ENCODE measurements around the gene RHOF. TPM values are rescaled to one million over a fixed set of nuclear protein-coding genes. Genes with fewer than 3 reads are reported as not detected.

RHOF gene
- total and polyA plus RNA-seq, 2 of the 13 experiments (the other 11 are each of a cell fraction or from before 2014, with no cell fraction given), result 14.6 to 32.2 TPM

GRCh38 chr12:121786440-121786825, 7.1 kb downstream of the RHOF start (continued):
- TF ChIP-seq CBX2 (IDR thresholded peaks at IDR 0.05; ENCODE audit: low read depth, low read length) (no peak), CBX2 (CRISPR knock-in tag; IDR thresholded peaks at IDR 0.05; ENCODE audit: low read depth) (no peak)

- FAIRE-seq (no peak), ATAC-seq (no peak), DNase-seq (ENCODE audit: low spot score) (no peak)
- Histone ChIP-seq H3K4me2 (ENCODE audit: low read depth, low read length) (no peak overlapping the region), H3K4me3 (replicated peaks in 1 of 3; ENCODE audit: insufficient read depth in 1 of 3, low read depth in 2 of 3, low read length in 3 of 3) (no peak overlapping the region), H3K9ac (ENCODE audit: insufficient read depth, low read depth, low read length) (no peak overlapping the region), H3K79me2 (ENCODE audit: insufficient read depth, low read length) (peaks cover 15% of the 10 kb centered on the region), H3K27me3 (ENCODE audit: control insufficient read depth in 1 of 2, insufficient read depth in 2 of 2, low read length in 2 of 2) (no peaks in the 10 kb centered on the region; a peak in 1 of 5 replicates), H3K4me1 (ENCODE audit: insufficient read depth, low read length) (peaks cover 66% of the 10 kb centered on the region), H2AFZ (ENCODE audit: low read length) (no peak overlapping the region), H3K36me3 (replicated peaks in 1 of 2; ENCODE audit: control insufficient read depth in 1 of 2, insufficient read depth in 2 of 2, low read length in 2 of 2) (peaks cover 0 to 10% of the 10 kb centered on the region in 2 experiments; a peak in 3 of 5 replicates), H3K9me3 (ENCODE audit: low read length) (no peaks in the 10 kb centered on the region), H4K20me1 (ENCODE audit: insufficient read depth, low read length) (peaks cover 4% of the 10 kb centered on the region; the same call in 1 of the 2 replicates), H3K27ac (ENCODE audit: extremely low read length, insufficient read depth, low read length) (no peak overlapping the region)
- POLR2A ChIA-PET, result interaction anchor here (1.0 kb wide), 1 partner anchor 9 kb away, joined by 3 read pairs; the partner anchor contains the start of gene RHOF
- 72% methylated on average over 6 of the region's 6 CpGs for WGBS (ENCODE audit: low lambda C conversion rate)
- CTCF ChIA-PET (ENCODE audit: low intra/inter-chr PET ratio, low total read pairs), result no interaction called here
- intact Hi-C loops (cut with micrococcal nuclease; ENCODE audit: unreplicated experiment), result no loop called here
- TF ChIP-seq ELF1 (CRISPR knock-in tag; IDR thresholded peaks at IDR 0.05) (no peak), ZNF891 (CRISPR knock-in tag; IDR thresholded peaks at IDR 0.05) (no peak), RBAK (CRISPR knock-in tag; IDR thresholded peaks at IDR 0.05) (no peak), AKNA (CRISPR knock-in tag; IDR thresholded peaks at IDR 0.05; ENCODE audit: borderline replicate concordance) (no peak), HNRNPL (IDR thresholded peaks at IDR 0.05; ENCODE audit: low read depth, low read length) (no peak), ZNF841 (CRISPR knock-in tag; IDR thresholded peaks at IDR 0.05; ENCODE audit: borderline replicate concordance) (no peak), ZNF441 (CRISPR knock-in tag; IDR thresholded peaks at IDR 0.05; ENCODE audit: borderline replicate concordance) (no peak), ZNF75D (CRISPR knock-in tag; IDR thresholded peaks at IDR 0.05; ENCODE audit: borderline replicate concordance) (no peak), DPF2 (CRISPR knock-in tag; IDR thresholded peaks at IDR 0.05; ENCODE audit: borderline replicate concordance, low read depth) (no peak), CCAR2 (optimal IDR thresholded peaks at IDR 0.05; ENCODE audit: low read depth, low read length) (no peak), GABPA (IDR thresholded peaks at IDR 0.05; ENCODE audit: low read depth, low read length) (no peak), GABPA (CRISPR knock-in tag; IDR thresholded peaks at IDR 0.05; ENCODE audit: low read depth) (no peak), TOE1 (CRISPR knock-in tag; IDR thresholded peaks at IDR 0.05) (no peak), IRF2 (CRISPR knock-in tag; IDR thresholded peaks at IDR 0.05) (no peak)
- in situ Hi-C loops (cut with HindIII; ENCODE audit: extremely low pct_ligation_motif_present, low pct_unique_long_range_greater_than_20kb), result no loop called here
- no TSS peak for BruUV-seq (replicated peaks)
Observed at GRCh38 chr12:121784460-121784859, 9.0 kb downstream of the RHOF start.

Data from HepG2 (cell line).